A549 (cell line): Measurements from ENCODE around the gene SSC5D. TPM values are rescaled to one million over a fixed set of nuclear protein-coding genes. Genes with fewer than 3 reads are reported as not detected.

Experiments used
- ATAC-seq, 2 experiments: fragments of 200-7000 bp in 1 of 2; fragments of >200 bp in 1 of 2; cut with Nextera tagmentation in 1 of 2; cut with Tn5 transposase in 1 of 2; 3 replicates each; pipeline versions ENCODE4 v1.8.0 to v1.9.1; 2018 to 2020; ENCODE audit warnings: mild to moderate bottlenecking in 1 of 2, moderate library complexity in 1 of 2
- CTCF ChIA-PET: fragments of 300-600 bp; sonication (Branson Sonifier 250); formaldehyde crosslinking; extraction: SDS; loops from one replicate; lab custom pipeline; 2021; ENCODE audit warnings: antibody characterized with exemption, inconsistent platforms; lab: Yijun Ruan, JAX
- POLR2A ChIA-PET: fragments of 350-600 bp; formaldehyde crosslinking; extraction: SDS; loops from one replicate; lab custom pipeline; 2021; ENCODE audit warnings: antibody characterized with exemption, inconsistent platforms; lab: Yijun Ruan, JAX
- DNase-seq, 2 experiments: peaks; one replicate each; pipeline versions ENCODE4 v3.0.0 to v3.0.0-alpha.2; 2011 to 2016; ENCODE audit warnings: low read depth in 1 of 2, low spot score in 1 of 2
- FAIRE-seq: peaks from 2 replicates; lab custom pipeline; 2011; peaks lifted over from hg19 to GRCh38; lab: Jason Lieb, UNC
- H3K27ac ChIP-seq, 2 experiments: fragments of >200 bp; sonication (Bioruptor Twin); formaldehyde crosslinking; 3 replicates each; pipeline ENCODE4 v1.5.1; 2016 to 2017
- H3K4me1 ChIP-seq: fragments of >200 bp; sonication (Bioruptor Twin); formaldehyde crosslinking; 3 replicates; pipeline ENCODE4 v1.6.1; 2016
- H3K4me2 ChIP-seq: fragments of >200 bp; sonication (Bioruptor Twin); formaldehyde crosslinking; 3 replicates; pipeline ENCODE4 v1.6.1; 2016
- H3K4me3 ChIP-seq: fragments of >200 bp; sonication (Bioruptor Twin); formaldehyde crosslinking; 3 replicates; pipeline ENCODE4 v1.5.1; 2016
- H3K9me3 ChIP-seq: fragments of >200 bp; sonication (Bioruptor Twin); formaldehyde crosslinking; 3 replicates; pipeline ENCODE4 v1.6.1; 2016
- CBX2 ChIP-seq: fragments of 200-600 bp; sonication (generic); IDR thresholded peaks from 2 replicates; pipeline ENCODE4 v1.6.1; 2016; ENCODE audit warnings: low read depth, mild to moderate bottlenecking, borderline replicate concordance
- CHD4 ChIP-seq: fragments of 200-600 bp; sonication (generic); IDR thresholded peaks from 2 replicates; pipeline ENCODE4 v1.6.1; 2016; ENCODE audit warnings: antibody characterized with exemption, mild to moderate bottlenecking, borderline replicate concordance
- ESRRA ChIP-seq: fragments of 150-350 bp; IDR thresholded peaks from 2 replicates; pipeline ENCODE4 v1.6.1; 2014; ENCODE audit warnings: mild to moderate bottlenecking, low read length, borderline replicate concordance
- FOXS1 ChIP-seq: fragments of 250-450 bp; sonication (Bioruptor Pico); IDR thresholded peaks from 2 replicates; pipeline ENCODE4 v1.5.0; 2020; ENCODE audit warnings: mild to moderate bottlenecking, moderate library complexity
- JUN ChIP-seq, 2 experiments: fragments of >200 bp; sonication (Bioruptor Twin); formaldehyde crosslinking; IDR thresholded peaks; 2 replicates in 1 of 2; 3 replicates in 1 of 2; pipeline ENCODE4 v1.6.1; 2016 to 2017
- MAFK ChIP-seq: fragments of 450-650 bp; IDR thresholded peaks from 2 replicates; pipeline ENCODE4 v1.6.1; 2014; ENCODE audit not compliant: partially characterized antibody
- PHF8 ChIP-seq: fragments of 200-600 bp; sonication (generic); IDR thresholded peaks from 2 replicates; pipeline ENCODE4 v1.6.1; 2016; ENCODE audit warnings: low read depth, mild to moderate bottlenecking, antibody characterized with exemption, moderate library complexity, borderline replicate concordance
- POLR2A ChIP-seq: IDR thresholded peaks from 2 replicates; pipeline ENCODE4 v1.6.1; 2012; ENCODE audit warnings: mild to moderate bottlenecking, low read length
- RNF2 ChIP-seq: fragments of 200-600 bp; sonication (generic); IDR thresholded peaks from 2 replicates; pipeline ENCODE4 v1.6.1; 2016; ENCODE audit warnings: low read depth, mild to moderate bottlenecking, antibody characterized with exemption, moderate library complexity, borderline replicate concordance
- TP53 ChIP-seq: fragments of 250-450 bp; sonication (Bioruptor Pico); IDR thresholded peaks from 2 replicates; pipeline ENCODE4 v1.5.0; 2021; ENCODE audit warnings: mild to moderate bottlenecking, moderate library complexity
- ZSCAN20 ChIP-seq: fragments of 250-450 bp; sonication (Bioruptor Pico); IDR thresholded peaks from 2 replicates; pipeline ENCODE4 v1.8.0; 2022; ENCODE audit warnings: mild to moderate bottlenecking, moderate library complexity
- WGBS: methylation state at CpG from one replicate; pipeline ENCODE4 v1.1.6; 2017; ENCODE audit errors: missing lambda C conversion rate; 5-methylcytosine and 5-hydroxymethylcytosine counted together
- polyA plus RNA-seq, 4 experiments: library from polyadenylated mRNA; depleted of rRNA in 3 of 4; stranded (reverse); fragments of >200 nt; fragmentation: RNase III in 1 of 4; extraction: RNeasy Plus Mini Kit Qiagen cat#74134 plus additional on column Dnase treatment in 1 of 4; gene quantifications; 2 replicates in 3 of 4; 3 replicates in 1 of 4; pipeline ENCODE4 v1.2.3, GENCODE V29; 2011 to 2017
- TF ChIP-seq, protein P1 (sequence below): fragments of 450-650 bp; IDR thresholded peaks from 2 replicates; pipeline ENCODE4 v1.6.1; 2014; ENCODE audit warnings: antibody characterized with exemption
- TF ChIP-seq, protein P2 (sequence below): fragments of 200-600 bp; sonication (generic); IDR thresholded peaks from 2 replicates; pipeline ENCODE4 v1.6.1; 2016; ENCODE audit warnings: antibody characterized with exemption, mild to moderate bottlenecking, moderate library complexity
- TF ChIP-seq, protein P3 (sequence below): IDR thresholded peaks from 2 replicates; pipeline ENCODE4 v1.6.1; 2012

Gene SSC5D
- polyA plus RNA-seq, 2 of the 4 experiments (the other 2 are of a cell fraction) = 0.22 to 1.5 TPM

DNA sequence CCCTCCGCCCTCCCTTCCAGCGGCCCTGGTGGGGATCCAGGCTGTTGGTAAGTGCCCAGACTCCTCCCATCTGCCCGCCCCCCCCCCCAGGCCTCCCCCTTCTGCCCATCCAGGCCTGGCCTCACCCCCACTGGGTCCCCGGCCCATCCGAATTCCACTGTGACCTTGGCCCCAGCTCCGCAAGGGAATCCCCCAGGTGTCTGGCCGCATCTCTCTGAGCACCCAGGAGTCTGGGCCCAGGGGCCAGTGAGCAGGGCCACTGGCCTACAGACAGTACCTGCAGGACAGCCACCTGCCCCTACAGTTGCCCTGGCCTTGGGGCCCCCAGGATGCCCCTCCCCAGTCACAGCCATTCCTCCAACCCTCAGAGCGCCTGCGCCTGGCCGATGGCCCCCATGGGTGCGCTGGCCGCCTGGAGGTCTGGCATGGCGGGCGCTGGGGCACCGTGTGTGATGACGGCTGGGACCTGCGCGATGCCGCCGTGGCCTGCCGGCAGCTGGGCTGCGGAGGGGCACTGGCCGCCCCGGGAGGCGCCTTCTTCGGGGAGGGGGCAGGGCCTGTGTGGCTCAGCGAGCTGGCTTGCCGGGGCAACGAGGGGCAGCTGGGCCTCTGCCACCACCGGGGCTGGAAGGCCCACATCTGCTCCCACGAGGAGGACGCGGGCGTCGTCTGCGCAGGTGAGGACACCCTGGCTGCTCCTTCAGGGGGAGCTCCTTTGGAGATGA, 912 bp downstream of the SSC5D start:
- TF ChIP-seq MAFK = no peak
- TF ChIP-seq POLR2A = no peak
- TF ChIP-seq, protein P1, sequence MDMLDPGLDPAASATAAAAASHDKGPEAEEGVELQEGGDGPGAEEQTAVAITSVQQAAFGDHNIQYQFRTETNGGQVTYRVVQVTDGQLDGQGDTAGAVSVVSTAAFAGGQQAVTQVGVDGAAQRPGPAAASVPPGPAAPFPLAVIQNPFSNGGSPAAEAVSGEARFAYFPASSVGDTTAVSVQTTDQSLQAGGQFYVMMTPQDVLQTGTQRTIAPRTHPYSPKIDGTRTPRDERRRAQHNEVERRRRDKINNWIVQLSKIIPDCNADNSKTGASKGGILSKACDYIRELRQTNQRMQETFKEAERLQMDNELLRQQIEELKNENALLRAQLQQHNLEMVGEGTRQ = no peak
- TF ChIP-seq TP53 = no peak
- TF ChIP-seq ZSCAN20 = no peak
- TF ChIP-seq CBX2 = no peak
- TF ChIP-seq, protein P2, sequence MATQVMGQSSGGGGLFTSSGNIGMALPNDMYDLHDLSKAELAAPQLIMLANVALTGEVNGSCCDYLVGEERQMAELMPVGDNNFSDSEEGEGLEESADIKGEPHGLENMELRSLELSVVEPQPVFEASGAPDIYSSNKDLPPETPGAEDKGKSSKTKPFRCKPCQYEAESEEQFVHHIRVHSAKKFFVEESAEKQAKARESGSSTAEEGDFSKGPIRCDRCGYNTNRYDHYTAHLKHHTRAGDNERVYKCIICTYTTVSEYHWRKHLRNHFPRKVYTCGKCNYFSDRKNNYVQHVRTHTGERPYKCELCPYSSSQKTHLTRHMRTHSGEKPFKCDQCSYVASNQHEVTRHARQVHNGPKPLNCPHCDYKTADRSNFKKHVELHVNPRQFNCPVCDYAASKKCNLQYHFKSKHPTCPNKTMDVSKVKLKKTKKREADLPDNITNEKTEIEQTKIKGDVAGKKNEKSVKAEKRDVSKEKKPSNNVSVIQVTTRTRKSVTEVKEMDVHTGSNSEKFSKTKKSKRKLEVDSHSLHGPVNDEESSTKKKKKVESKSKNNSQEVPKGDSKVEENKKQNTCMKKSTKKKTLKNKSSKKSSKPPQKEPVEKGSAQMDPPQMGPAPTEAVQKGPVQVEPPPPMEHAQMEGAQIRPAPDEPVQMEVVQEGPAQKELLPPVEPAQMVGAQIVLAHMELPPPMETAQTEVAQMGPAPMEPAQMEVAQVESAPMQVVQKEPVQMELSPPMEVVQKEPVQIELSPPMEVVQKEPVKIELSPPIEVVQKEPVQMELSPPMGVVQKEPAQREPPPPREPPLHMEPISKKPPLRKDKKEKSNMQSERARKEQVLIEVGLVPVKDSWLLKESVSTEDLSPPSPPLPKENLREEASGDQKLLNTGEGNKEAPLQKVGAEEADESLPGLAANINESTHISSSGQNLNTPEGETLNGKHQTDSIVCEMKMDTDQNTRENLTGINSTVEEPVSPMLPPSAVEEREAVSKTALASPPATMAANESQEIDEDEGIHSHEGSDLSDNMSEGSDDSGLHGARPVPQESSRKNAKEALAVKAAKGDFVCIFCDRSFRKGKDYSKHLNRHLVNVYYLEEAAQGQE = no peak
- no peak for TF ChIP-seq PHF8
- TF ChIP-seq, all 56 proteins: peak for 0
- FAIRE-seq = no peak
- ATAC-seq = no peak
- H3K4me1 ChIP-seq = peaks cover 69% of the 10 kb centered on the region
- POLR2A ChIA-PET = interaction anchor here (1.0 kb wide), 1 partner anchor 136 kb away, joined by 8 read pairs; the partner anchor contains the start of gene ZNF784
- 84% methylated on average over 22 of the region's 36 CpGs for WGBS
- no peaks in the 10 kb centered on the region for H3K9me3 ChIP-seq
- no peak overlapping the region; the same call in 2 of the 3 replicates for H3K4me2 ChIP-seq
- no peak overlapping the region for H3K4me3 ChIP-seq
- peak overlapping the region in 1 of 2 experiments; percentile 93; a peak in 3 of 6 replicates for H3K27ac ChIP-seq
- DNase-seq = no peak
- CTCF ChIA-PET = interaction anchor here (0.6 to 17.3 kb wide), 7 partner anchors 10 to 143 kb away, joined by 3 to 219 read pairs (median 14); partner anchors contain the start of gene ZNF628

DNA sequence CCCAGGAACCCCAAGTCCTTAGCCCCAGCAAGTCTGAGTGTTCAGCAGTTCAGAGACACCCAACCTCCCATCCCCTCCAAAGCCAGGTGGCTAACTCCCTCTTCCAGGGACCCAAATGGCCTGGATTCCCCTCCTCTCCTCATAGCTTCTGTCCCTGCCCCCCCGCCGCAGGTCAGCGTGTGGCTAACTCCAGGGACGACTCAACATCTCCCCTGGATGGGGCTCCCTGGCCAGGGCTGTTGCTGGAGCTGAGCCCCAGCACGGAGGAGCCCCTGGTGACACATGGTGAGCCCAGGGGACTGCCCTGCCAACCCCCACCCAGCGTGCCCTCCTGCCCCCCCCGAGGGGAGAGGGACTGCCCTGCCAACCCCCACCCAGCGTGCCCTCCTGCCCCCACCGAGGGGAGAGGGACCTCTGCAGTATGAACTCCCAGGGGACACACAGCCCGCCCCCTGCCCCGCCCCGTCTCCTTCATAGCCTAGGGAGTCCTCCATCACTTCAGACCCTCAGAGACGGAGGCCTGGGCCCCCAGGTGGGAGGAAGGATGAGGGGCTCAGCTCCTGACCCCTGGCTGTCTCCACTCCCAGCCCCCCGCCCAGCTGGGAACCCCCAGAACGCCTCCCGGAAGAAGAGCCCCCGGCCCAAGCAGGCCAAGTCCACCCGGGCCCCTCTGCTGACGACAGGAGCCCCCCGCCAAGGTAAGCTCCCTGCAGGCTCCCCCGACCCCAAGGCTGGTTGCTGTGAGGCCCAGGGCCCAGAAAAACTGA, 1.7 kb downstream of the SSC5D start:
- TF ChIP-seq ESRRA = no peak
- no peak for TF ChIP-seq JUN (IDR thresholded peaks at IDR 0.05)
- no peak for TF ChIP-seq FOXS1 (CRISPR knock-in tag)
- TF ChIP-seq, protein P3, sequence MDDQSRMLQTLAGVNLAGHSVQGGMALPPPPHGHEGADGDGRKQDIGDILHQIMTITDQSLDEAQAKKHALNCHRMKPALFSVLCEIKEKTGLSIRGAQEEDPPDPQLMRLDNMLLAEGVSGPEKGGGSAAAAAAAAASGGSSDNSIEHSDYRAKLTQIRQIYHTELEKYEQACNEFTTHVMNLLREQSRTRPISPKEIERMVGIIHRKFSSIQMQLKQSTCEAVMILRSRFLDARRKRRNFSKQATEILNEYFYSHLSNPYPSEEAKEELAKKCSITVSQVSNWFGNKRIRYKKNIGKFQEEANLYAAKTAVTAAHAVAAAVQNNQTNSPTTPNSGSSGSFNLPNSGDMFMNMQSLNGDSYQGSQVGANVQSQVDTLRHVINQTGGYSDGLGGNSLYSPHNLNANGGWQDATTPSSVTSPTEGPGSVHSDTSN = no peak
- no peak for TF ChIP-seq CHD4
- no peak for TF ChIP-seq RNF2
- 77% methylated on average over 8 of the region's 21 CpGs for WGBS
- ATAC-seq (no peak), FAIRE-seq (no peak), DNase-seq (no peak)
- Histone ChIP-seq H3K9me3 (no peaks in the 10 kb centered on the region), H3K4me2 (no peak overlapping the region), H3K4me1 (peaks cover 65% of the 10 kb centered on the region), H3K4me3 (no peak overlapping the region), H3K27ac (peak overlapping the region in 1 of 2 experiments; percentile 93; a peak in 3 of 6 replicates)
- POLR2A ChIA-PET = interaction anchor here (2.9 kb wide), 1 partner anchor 13 kb away, joined by 7 read pairs; the partner anchor contains the start of gene ZNF628
- CTCF ChIA-PET = interaction anchor here (1.2 to 17.3 kb wide), 6 partner anchors 10 to 149 kb away, joined by 3 to 219 read pairs (median 4); no protein-coding TSS in a partner anchor
